HG03558 (cell line): ENCODE results near the gene EIF3K.
"Not testable (repeated sequence)": the region's sequence is repeated elsewhere in the genome, so short reads cannot be mapped to it uniquely, and the experiment has no call there.

Source experiments
- ATAC-seq: cut with Tn5 transposase; IDR thresholded peaks from one replicate; pipeline ENCODE4 v1.9.1; 2021; ENCODE audit warnings: moderate number of reproducible peaks; ENCODE audit not compliant: unreplicated experiment; ENCODE audit errors: extremely low read depth

Gene EIF3K

DNA sequence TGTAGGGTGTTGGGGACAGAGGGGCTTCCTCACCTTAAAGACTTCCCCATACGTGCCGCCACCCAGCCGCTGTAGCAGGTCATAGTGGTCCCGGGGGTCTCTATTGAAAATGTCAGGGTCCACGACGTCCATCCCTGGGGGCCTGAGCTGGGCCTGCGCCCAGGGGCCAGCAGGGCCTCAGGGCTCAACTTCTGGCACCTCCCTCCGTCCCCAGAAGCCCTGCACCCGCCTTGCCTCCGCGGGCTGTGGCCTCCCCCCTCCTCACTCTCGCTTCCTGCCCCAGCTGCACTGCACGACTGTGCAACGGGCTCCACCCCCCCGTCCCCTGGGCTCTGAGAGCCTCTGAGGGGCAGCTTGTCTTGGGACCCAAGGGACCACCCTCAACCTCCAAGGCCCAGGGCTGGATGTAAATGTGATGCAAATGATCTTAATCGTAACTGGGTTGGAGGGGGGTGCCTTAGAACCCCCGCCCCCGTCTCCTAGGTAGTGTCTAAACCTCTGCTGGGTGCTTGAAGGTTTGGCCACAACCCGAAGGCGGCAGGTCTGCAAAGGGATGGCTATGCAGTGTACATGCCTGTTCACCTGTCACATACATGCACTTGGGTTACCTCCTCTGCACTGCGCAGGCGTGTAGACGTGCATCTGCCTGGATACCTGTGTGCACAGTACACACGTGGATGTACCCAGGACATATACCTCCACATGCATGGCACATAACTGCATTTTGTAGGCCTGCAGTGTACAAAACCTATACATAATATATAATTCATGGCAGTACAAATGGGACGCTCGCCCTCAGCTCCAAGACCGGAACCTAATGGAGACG is 1.0 kb upstream of the EIF3K start, which contains the start of gene MAP4K1:
TSS of gene MAP4K1 (minus strand) at position 190 of the 826 bp plus-strand sequence. CDS start at position 132, 58 bp downstream.
- no peak for ATAC-seq

DNA sequence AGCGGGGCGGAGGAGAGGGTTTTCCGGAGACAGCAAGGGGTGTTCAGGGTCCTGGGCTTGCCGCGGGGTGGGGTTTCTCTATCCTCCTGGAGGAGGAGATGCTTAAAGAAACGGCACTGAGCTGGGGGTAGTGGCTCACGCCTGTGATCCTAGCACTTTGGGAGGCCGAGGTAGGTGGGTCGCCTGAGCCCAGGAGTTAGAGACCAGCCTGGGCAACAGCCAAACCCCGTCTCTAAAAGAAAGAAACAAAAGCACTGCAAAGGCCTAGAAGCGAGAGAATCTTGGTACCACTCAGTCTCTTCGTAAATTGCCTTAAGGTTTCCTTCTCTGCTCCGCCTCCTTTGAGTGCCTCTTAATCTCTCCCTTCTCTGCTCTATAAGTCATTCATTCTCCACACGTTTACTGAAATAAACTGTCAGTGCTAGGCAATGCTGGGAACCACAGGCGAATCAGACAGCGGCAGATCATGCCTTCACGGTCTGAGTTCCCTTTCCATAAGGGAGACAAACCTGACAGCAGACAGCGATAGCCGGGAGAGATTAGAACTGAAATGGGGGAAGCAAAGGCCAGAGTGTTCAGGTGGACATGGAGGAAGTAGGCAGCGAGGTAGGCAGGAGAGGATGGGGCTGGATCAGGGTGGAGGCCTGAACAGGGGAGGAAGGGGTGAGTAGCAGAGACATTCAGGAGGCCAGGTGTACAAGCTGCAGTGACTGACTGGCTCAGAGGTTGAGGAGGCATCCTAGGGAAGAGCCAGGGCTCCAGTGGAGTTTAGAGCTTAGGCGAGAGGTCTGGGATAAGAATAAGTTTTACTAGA is 580 bp downstream of the EIF3K start:
- ATAC-seq: no peak

DNA sequence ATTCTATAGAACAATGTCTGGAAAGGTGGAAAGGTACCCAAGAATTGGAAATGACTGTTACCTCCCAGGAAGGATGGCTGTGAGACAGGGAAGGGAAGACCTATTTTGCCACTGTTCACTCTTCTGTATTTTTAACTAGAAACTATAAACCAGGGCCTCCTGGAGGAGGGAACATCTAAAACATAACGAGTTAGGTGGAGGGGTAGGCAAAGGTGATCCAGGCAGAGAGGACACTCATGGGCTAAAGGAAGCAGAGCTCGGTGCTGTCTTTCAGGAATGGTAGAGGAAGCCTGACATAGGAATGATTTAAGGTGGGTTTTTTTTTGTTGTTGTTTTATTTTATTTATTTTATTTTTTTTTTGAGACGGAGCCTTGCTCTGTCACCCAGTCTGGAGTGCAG is 5.8 kb downstream of the EIF3K start:
- ATAC-seq: no peak

DNA sequence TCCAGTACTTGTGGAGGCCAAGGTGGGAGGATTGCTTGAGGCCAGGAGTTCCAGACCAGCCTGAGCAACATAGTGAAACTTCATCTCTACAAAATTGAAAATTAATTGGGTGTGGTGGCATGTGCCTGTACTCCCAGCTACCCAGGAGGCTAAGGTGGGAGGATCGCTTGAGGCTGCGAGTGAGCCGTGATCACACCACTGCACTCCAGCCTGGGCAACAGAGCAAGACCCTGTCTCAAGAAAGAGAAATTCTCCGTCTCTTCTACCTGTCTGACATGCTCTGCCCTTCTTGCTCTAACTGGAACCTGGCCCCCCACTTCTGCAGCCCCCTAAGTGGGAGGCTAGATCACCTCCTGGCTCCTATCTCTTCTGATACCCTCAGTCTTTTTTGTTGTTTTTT is 7.4 kb downstream of the EIF3K start:
- no peak for ATAC-seq

DNA sequence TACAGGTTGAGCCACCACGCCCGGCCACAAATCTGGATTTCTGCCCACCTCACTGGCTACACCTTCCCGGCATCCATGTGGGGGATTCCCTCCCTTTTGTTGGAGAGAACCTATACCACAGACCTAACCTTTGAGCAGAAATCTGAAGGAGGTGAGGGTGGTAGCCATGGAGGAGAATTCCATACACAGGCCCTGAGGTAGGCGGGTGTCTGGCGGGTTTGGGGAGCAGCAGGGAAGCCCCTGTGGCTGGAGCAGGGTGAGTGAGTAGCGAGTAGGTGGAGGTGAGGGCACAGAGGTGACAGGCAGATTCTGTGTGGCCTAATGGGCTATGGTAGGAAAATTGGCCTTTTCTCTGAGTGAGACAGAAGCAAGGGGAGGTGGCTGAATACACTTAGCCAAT is 10.6 kb downstream of the EIF3K start:
- ATAC-seq: no peak

DNA sequence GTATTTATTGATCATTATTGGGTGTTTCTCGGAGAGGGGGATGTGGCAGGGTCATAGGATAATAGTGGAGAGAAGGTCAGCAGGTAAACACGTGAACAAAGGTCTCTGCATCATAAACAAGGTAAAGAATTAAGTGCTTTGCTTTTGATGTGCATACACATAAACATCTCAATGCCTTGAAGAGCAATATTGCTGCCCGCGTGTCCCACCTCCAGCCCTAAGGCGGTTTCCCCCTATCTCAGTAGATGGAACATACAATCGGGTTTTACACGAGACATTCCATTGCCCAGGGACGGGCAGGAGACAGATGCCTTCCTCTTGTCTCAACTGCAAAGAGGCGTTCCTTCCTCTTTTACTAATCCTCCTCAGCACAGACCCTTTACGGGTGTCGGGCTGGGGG is 12.3 kb downstream of the EIF3K start:
- not testable (repeated sequence) for ATAC-seq

DNA sequence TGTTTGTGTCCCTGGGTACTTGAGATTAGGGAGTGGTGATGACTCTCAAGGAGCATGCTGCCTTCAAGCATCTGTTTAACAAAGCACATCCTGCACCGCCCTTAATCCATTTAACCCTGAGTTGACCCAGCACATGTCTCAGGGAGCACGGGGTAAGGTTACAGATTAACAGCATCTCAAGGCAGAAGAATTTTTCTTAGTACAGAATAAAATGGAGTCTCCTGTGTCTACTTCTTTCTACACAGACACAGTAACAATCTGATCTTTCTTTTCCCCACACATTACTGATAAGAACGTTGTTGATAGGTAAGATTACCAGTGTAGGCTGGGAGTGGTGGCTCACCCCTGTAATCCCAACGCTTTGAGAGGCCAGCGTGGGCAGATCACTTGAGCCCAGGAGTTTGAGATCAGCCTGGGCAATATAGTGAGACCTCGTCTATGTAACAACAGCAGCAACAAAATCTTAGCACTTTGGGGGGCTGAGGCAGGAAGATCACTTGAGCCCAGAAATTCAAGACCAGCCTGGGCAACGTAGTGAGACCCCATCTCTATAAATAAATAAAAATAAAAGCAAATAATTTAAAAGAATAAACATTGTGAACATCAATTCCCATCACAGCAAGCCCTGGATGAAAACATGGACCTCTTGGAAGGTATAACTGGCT is 13.0 kb downstream of the EIF3K start:
- not testable (repeated sequence) for ATAC-seq

DNA sequence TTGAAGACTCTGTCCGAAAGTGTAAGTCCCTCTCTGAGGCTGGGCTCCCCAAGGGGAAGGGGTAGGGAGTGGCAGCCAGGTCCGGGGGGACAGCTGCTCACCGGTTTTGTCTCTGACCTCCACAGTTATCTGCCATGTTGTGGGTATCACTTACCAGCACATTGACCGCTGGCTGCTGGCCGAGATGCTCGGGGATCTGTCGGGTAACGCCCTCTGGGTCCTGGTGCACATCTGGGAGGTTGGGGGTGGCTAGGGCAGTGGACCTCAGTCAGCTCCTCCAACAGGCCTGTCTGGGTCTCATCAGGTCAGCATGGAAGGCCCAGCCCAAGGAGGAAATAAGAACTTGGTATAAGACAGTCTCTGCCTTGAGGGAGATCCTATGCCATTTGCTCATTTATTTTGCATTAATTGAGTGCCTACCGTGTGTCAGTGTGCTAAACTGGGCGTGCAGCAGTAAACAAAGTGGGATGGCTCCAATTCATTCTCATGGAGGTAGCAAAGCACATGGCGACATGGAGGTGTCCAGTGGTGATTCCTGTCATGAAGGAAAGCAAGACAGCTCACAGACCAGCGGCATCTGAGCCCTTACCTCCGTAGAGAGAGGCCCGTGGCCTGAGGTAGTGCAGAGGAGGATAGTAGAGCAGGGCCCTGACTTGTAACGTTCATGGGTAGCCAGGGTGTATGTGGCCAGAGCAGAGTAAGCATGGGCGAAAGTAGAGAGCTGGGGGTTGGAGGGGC is 13.7 kb downstream of the EIF3K start:
- no peak for ATAC-seq

DNA sequence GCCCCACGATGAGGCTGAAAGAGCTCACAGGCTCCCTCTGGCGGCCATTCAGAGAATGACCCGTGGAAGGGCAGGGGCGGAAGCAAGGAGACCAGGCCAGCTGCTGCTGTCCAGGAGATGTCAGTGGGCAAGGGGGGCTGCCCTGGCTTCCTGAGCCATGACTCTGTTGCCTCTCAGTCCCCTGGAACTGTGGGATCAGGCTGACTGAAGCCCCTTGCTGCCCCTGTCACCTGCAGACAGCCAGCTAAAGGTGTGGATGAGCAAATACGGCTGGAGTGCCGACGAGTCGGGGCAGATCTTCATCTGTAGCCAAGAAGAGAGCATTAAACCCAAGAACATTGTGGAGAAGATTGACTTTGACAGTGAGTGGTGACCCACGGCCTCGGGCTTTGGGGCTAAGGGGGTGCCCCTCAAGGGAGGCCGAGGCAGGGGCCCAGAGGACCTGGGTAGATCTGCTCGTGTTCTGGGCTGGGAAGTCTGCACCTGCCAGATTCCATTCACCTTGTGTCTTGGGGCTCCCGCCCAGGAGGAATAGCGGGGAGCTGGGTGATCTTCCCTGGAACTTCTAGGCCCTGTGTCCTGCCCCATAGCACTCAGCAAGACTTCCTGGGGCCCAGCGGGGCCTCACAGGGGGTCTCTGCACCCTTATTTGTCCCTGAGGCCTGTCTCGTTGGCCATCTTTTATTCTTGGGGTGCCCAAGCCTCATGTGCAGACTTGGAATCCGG is 15.9 kb downstream of the EIF3K start:
- no peak for ATAC-seq

DNA sequence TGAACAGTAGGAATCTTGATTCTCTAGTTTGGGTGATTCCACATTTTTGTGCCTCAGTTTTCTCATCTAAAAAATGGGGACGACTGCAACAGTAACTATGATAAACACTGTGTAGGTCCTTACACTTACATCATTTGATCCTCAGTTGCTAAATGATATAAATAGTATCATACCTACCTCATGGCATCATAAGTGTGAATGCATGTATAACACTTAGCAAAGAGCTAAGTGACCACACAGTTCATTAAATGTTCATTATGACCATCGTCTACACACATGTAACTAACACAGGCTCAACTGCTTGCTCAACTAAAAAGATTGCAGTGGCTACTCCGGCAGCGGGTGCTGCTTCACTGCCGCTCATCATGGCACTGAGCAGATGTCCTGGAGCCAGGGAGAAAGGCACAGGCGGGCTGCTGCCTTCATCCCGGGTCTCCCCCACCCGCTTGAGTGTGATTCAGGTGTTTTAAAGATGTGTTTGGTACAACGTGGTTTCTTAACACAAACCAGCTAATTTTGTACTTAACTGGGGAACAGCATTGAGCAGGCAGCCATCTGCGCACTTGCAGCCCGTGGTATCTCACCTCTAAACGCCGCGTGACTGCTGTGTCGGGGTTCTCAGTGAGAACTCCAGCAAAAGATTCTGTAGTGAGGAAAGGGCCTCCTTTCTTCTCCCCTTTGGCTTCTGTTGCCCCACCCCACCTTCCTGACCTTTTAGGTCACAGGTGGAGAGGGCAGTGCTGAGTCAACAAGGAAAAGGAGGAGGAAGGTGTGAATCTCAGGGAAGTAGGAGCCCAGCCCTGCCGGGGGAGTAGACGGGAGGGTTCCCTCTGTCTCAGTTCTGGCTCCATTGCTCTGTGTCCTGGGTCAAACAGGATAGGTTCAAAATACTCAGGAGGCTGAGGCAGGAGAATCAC is 16.8 kb downstream of the EIF3K start:
- ATAC-seq: no peak

DNA sequence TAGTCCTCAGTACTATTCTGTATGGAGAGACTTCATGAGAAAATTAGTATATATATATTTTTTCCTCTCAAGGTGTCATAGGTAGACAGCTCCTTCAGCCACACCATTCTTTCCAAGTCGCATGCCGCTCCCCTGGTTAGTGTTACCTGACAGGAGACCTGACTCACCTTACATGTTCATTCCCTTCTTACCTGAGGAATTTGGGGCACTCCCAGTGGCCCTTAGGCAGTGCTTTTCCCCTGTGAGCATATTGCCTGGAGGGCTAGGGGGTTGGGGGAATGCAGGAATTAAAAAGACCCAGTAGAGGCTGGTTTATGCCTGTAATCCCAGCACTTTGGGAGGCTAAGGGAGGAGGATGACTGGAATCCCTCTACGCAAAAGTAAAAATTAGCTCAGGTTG is 19.5 kb downstream of the EIF3K start:
- no peak for ATAC-seq

DNA sequence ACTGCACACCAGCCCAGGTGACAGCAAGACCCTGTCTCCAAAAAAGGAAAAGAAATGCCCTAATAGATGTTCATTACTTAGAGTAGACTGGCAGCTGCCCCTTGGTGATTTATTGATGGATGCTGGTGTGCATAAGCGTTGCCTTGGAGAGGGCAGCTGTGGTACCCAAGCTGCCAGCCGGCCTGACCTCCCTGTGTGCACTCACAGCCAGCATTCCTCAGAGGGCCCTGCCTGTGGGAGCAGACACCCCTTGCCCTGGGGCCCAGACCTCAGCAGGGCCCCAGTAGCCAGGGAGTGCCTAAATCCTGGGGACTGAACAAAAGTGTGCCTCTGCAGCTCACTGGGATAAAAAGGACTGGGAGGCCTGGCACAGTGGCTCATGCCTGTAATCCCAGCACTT is 20.7 kb downstream of the EIF3K start:
- ATAC-seq: no peak

DNA sequence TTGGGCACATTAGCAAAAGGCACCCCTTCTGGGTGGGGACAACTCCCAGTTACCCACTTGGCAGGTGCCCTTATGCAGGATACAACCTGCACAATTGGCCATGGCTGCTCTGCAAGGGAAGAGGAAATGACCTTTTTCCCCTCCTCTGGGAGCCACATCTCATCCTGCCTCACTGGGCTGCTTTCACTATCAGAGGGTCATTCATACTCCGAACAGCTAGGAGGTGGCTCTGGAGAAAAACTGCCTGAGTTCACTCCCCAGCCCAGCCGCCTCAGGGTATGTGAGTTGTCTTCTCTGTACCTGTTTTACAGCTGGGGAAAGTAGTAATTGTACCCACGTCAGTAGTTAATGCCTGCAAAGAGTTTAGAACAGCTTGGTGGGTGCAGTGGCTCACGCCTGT is 21.4 kb downstream of the EIF3K start:
- ATAC-seq: no peak

DNA sequence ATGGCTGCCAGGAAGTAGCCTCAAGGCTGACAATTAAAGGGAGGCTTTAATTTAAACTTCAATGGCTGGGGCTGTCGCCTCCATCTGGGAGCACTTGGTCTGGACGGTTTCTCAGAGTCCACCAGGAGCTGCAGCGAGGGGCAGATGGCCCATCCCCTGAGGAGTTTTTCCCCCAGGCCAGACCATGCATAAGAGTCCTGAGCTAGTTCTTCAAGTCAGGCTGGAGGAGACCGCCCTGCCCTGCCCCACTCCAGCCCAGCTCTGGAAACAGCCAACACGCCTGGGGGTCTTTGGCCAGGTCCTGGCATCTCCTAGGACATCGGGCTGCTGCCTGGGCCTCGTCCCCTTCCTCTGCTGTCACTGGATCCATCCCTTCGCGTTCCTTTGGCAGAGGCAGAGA is 23.2 kb downstream of the EIF3K start:
- no peak for ATAC-seq

DNA sequence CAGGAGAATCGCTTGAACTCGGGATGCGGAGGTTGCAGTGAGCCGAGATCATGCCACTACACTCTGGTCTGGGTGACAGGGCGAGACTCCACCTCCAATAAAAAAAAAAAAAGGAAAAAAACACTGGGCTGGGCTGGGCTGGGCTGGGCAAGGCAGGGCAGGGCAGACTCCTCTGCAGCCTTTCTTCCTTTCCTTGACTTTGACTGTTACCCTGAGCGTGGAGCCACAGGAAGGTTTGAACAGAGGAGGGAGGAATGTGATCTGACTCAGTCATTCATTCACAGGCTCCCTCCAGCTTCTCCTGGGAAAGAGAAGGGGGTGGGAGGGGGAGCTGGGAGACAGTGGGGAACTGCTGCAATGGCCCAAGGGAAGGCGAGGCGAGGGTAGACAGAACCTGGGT is 25.7 kb downstream of the EIF3K start:
- no peak for ATAC-seq

DNA sequence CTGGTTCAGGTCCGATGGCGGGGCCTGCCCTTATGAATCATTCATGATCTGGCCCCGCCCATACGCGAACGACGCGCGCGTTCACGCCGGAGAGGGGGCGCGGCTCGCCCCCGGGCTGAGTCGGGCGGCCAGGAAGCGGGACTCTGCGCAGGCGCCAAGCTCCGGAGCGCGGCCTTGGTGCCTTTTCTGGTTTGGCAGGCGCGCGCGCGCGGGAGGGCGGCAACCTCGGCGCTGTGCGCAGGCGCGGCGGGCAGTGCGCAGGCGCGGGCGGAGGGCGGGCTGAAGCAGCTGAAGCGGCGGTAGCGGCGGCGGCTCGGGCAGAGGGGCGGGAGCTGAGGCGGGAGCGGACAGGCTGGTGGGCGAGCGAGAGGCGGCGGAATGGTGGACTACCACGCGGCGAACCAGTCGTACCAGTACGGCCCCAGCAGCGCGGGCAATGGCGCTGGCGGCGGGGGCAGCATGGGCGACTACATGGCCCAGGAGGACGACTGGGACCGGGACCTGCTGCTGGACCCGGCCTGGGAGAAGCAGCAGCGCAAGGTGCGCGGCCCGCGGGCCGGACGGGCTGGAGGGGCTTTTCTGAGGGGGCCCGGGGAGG is 28.5 kb downstream of the EIF3K start, which contains the start of gene ACTN4:
TSS of gene ACTN4 (plus strand) at position 282 of the 598 bp plus-strand sequence. CDS start at position 379, 97 bp downstream.
- ATAC-seq: peak; percentile 57

DNA sequence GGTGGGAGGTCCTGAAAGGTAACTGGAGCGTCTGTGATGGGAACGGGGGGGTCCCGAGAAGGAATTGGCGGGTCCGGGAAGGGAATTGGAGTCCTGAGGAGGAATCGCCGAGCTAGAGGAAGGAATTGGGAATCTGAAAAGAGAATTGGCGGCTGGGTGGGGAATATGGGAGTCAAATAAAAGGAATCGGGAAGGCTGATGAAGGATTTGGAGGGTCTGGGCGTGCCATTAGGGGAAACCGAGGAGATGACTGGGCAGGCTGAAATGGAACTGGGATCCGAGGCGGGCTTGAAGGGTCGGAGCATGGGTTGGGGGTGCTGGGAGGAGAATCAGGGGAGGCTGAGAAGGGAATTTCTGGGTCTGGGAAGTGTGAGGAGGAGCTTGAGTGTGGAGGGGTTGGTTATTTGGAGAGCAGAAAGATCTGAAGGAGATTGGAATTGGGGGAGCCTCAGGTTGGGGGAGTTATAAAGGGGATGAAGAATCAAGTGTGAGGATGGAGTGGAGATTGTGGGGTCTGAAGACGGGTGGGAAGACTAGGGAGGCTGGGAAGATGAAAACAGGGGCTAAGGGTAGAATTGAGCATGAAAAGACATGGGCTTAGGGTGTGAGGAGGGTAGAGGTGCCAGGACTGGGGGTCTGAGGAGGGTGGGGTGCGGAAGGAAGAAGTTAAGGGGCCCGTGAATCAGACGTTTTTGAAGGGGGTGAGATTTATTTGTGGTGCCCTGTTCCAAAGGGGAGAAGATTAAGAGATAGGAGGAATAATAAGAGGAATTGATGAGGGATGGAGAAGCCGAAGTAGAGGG is 29.2 kb downstream of the EIF3K start:
- ATAC-seq: no peak
